Left lung (tissue), 10 donors: ENCODE data around the gene B4GALNT2. TPM values are rescaled to one million over a fixed set of nuclear protein-coding genes. Genes with fewer than 3 reads are reported as not detected.

Source experiments
- ATAC-seq: fragments of 200-7000 bp; cut with Tn5 transposase; one replicate; pipeline ENCODE4 v1.9.1; 2020; ENCODE audit warnings: moderate library complexity
- DNase-seq, 4 donors: peaks; one replicate each; pipeline ENCODE4 v3.0.0-alpha.2; 2013 to 2020
- H3K27ac ChIP-seq, 2 donors: fragments of 200-600 bp; sonication (generic) in 1 of 2; one replicate each; pipeline versions ENCODE4 v1.5.0 to v1.8.0; 2020 to 2021
- H3K27me3 ChIP-seq, 2 donors: fragments of 200-600 bp; sonication (generic) in 1 of 2; one replicate each; pipeline versions ENCODE4 v1.5.0 to v1.8.0; 2020 to 2021
- H3K36me3 ChIP-seq, 2 donors: fragments of 200-600 bp; sonication (generic) in 1 of 2; one replicate each; pipeline versions ENCODE4 v1.5.0 to v1.8.0; 2020 to 2021
- H3K4me1 ChIP-seq, 2 donors: fragments of 200-600 bp; one replicate each; pipeline ENCODE4 v1.8.0; 2021
- H3K4me3 ChIP-seq, 2 donors: fragments of 200-600 bp; sonication (generic) in 1 of 2; one replicate each; pipeline versions ENCODE4 v1.5.0 to v1.8.0; 2020 to 2021; ENCODE audit warnings: mild to moderate bottlenecking in 1 of 2
- H3K9me3 ChIP-seq, 2 donors: fragments of 200-600 bp; sonication (generic) in 1 of 2; one replicate each; pipeline versions ENCODE4 v1.5.0 to v1.8.0; 2020 to 2021
- CTCF ChIP-seq, 2 donors: fragments of 200-600 bp; sonication (generic) in 1 of 2; IDR thresholded peaks; one replicate each; pipeline versions ENCODE4 v1.5.0 to v1.8.0; 2021; ENCODE audit warnings: antibody characterized with exemption in 2 of 2
- intact Hi-C, 2 donors: fragments of 100-400 bp; cut with DNase I; formaldehyde crosslinking; loops; one replicate each; pipeline versions ENCODE4 v1.11.2 to v1.14.2; 2022
- polyA plus RNA-seq, 6 donors: library from polyadenylated mRNA; unstranded; fragments of 120-200 nt; gene quantifications; one replicate each; pipeline ENCODE4 v1.2.1, GENCODE V29; 2013; ENCODE audit not compliant: insufficient read length in 6 of 6
- total RNA-seq, 2 donors: library from RNA; stranded (reverse); fragmentation: NEBNext Ultra II Directional; extraction: Animal tissue kit (Norgen Biotek cat#: 25700); gene quantifications; one replicate each; pipeline ENCODE4 v1.2.1, GENCODE V29; 2021
- donor health status: DM: no; HTN: yes; CAD: no.
- donor health status: DM: no; HTN: no; CAD: no.

B4GALNT2 gene
- total and polyA plus RNA-seq, 8 donors = 0.16 to 0.87 (median 0.58) TPM

GRCh38 chr17:49191409-49191916, 58.9 kb downstream of the B4GALNT2 start:
- H3K27me3 ChIP-seq = no peaks in the 10 kb centered on the region
- H3K4me3 ChIP-seq = peak overlapping the region; percentile 75 to 78
- H3K36me3 ChIP-seq = no peaks in the 10 kb centered on the region
- H3K9me3 ChIP-seq = no peaks in the 10 kb centered on the region
- DNase-seq (no peak), ATAC-seq (peak; percentile 0)
- H3K27ac ChIP-seq = peak overlapping the region; percentile 97 to 98
- intact Hi-C loops = no loop called here
- TF ChIP-seq CTCF (IDR thresholded peaks at IDR 0.05) = no peak
- H3K4me1 ChIP-seq = peaks cover 0 to 22% of the 10 kb centered on the region in 2 donors

- TF ChIP-seq CTCF (IDR thresholded peaks at IDR 0.05) = no peak
- H3K4me3 ChIP-seq = peak overlapping the region; percentile 75 to 78
- no peaks in the 10 kb centered on the region for H3K36me3 ChIP-seq
- H3K27me3 ChIP-seq = no peaks in the 10 kb centered on the region
- DNase-seq (peak; percentile 90 to 94 (median 92)), ATAC-seq (peak; percentile 85)
- H3K9me3 ChIP-seq = no peaks in the 10 kb centered on the region
- H3K4me1 ChIP-seq = peaks cover 0 to 22% of the 10 kb centered on the region in 2 donors
- peak overlapping the region; percentile 97 to 98 for H3K27ac ChIP-seq
- intact Hi-C loops = no loop called here
Observed at GRCh38 chr17:49191917-49192741, 59.6 kb downstream of the B4GALNT2 start.

- no peaks in the 10 kb centered on the region for H3K36me3 ChIP-seq
- H3K27me3 ChIP-seq = no peaks in the 10 kb centered on the region
- H3K4me1 ChIP-seq = peaks cover 0 to 22% of the 10 kb centered on the region in 2 donors
- H3K4me3 ChIP-seq = peak overlapping the region; percentile 75 to 78
- no peak for TF ChIP-seq CTCF (IDR thresholded peaks at IDR 0.05)
- intact Hi-C loops = no loop called here
- DNase-seq (peak in 3 of 4 donors; percentile 49 to 70 (median 66)), ATAC-seq (peak; percentile 2)
- H3K27ac ChIP-seq = peak overlapping the region; percentile 97 to 98
- H3K9me3 ChIP-seq = no peaks in the 10 kb centered on the region
Observed at GRCh38 chr17:49193513-49194296, 61.1 kb downstream of the B4GALNT2 start.

GRCh38 chr17:49194297-49194607, 61.7 kb downstream of the B4GALNT2 start:
- Histone ChIP-seq H3K27ac (peak overlapping the region in 1 of 2 donors; percentile 97), H3K9me3 (no peaks in the 10 kb centered on the region), H3K27me3 (no peaks in the 10 kb centered on the region), H3K36me3 (no peaks in the 10 kb centered on the region), H3K4me3 (no peak overlapping the region), H3K4me1 (peaks cover 0 to 22% of the 10 kb centered on the region in 2 donors)
- no peak for TF ChIP-seq CTCF (IDR thresholded peaks at IDR 0.05)
- ATAC-seq (no peak), DNase-seq (no peak)
- intact Hi-C loops = no loop called here

- Histone ChIP-seq H3K4me1 (peaks cover 0 to 21% of the 10 kb centered on the region in 2 donors), H3K36me3 (no peaks in the 10 kb centered on the region), H3K27me3 (no peaks in the 10 kb centered on the region), H3K27ac (no peak overlapping the region), H3K4me3 (no peak overlapping the region), H3K9me3 (no peaks in the 10 kb centered on the region)
- no peak for TF ChIP-seq CTCF (IDR thresholded peaks at IDR 0.05)
- intact Hi-C loops = no loop called here
- DNase-seq = no peak
- no peak for ATAC-seq
Observed at GRCh38 chr17:49195751-49196150, 63.2 kb downstream of the B4GALNT2 start.
